ENCODE measurements around the gene C20orf202.
"Not testable (repeated sequence)": the region's sequence is repeated elsewhere in the genome, so short reads cannot be mapped to it uniquely, and the experiment has no call there.

C20orf202 gene

GRCh38 chr20:1209447-1210387 lies 6.5 kb downstream of the C20orf202 start:
- DNase-seq (ENCODE audit: low read depth in 2 of 2), result no peak

DNA sequence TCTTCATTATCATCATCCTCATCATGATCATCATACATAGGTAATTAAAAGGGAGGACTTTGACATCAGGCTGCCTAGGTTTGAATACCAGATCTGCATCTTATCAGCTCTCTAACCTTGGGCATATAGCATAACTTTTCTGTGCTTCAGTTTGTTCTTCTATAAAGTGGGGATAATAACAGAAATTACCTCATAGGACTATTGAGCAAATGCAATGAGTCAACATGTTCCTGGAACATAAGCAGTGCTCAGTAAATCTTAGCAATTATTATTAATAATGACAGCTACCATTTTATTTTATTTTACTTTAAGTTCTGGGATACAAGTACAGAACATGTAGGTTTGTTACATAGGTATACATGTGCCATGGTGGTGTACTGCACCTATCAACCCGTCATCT lies 7.2 kb downstream of the C20orf202 start:
- no peak for DNase-seq (ENCODE audit: low read depth in 2 of 2)

DNA sequence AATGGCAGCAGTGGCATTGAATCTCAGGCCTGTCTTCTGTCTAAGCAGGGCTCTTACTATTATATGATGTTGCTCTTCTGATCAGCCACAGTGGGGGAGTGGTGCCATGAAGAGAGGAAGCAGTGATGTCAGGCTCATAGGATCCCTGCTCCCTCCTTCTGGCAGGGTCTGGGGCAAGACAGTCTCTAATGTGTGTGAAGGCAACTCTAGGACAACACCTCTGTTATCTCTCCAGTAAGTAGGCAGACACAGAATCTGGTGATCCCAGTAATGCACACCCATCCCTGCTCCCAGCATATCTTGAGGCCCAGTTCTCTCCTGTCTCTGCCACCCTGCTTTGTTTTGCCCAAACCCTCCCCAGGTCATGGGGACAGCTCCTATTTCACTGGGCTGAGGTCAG lies 8.8 kb downstream of the C20orf202 start:
- DNase-seq (ENCODE audit: low read depth in 2 of 2), result no peak

GRCh38 chr20:1212607-1213396 lies 9.5 kb downstream of the C20orf202 start:
- DNase-seq (ENCODE audit: low read depth in 2 of 2), result peak; percentile 62 to 63

DNA sequence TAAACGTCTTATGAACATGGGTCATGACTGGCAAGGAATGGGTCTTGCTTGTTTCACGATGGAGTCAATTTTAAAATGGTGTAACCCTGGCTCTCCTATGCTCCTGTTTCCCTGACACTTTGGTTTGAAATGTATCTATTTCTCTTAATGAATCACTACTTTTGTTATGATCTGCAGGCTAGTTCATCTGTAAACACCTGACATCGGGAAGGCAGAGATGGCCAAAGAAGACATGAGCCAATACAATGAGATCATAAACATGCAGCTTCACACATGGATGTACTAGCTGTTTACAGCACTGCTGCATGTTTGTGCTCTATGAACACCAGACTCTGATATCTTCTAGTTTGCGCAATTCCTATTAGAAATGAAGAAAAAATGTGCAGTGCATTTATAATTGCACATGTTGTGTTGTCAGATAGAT lies 11.6 kb downstream of the C20orf202 start:
- no peak for DNase-seq (ENCODE audit: low read depth in 2 of 2)

DNA sequence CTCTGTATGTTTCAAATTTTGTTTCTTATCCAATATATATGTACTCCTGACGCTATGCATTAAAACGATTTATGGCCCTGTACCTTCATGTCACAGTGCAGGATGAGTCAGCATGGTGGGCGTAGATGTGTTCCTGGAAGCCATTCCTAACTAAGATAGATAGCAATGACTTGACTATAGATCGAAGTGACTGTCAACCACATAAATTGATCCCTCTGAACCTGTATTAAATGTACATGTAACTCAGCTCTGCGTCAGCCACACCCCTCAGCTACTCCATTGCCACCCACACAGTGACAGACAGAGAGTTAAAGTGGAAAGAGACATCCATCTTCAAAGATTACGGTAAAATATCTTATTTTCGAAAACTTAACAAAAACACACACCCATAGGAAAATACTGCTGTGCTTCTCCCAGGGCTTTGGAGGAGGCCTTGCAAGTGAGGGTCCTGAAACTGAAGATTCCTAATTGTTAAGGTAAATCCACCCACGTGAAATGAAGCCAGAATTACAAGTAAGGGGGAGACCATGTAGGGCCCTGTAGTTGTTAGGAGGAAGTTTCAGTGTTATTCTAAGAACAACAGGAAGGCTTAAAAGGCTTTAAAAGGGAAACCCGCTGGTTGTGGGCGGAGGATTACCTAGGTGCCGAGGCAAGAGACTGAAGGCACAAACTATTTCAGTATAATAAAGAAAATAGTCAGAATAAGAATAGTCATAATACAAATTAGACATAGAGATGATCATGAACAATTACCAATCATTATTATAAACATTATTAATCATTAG lies 12.3 kb downstream of the C20orf202 start:
- DNase-seq (ENCODE audit: low read depth in 2 of 2), result peak; percentile 58 to 74

DNA sequence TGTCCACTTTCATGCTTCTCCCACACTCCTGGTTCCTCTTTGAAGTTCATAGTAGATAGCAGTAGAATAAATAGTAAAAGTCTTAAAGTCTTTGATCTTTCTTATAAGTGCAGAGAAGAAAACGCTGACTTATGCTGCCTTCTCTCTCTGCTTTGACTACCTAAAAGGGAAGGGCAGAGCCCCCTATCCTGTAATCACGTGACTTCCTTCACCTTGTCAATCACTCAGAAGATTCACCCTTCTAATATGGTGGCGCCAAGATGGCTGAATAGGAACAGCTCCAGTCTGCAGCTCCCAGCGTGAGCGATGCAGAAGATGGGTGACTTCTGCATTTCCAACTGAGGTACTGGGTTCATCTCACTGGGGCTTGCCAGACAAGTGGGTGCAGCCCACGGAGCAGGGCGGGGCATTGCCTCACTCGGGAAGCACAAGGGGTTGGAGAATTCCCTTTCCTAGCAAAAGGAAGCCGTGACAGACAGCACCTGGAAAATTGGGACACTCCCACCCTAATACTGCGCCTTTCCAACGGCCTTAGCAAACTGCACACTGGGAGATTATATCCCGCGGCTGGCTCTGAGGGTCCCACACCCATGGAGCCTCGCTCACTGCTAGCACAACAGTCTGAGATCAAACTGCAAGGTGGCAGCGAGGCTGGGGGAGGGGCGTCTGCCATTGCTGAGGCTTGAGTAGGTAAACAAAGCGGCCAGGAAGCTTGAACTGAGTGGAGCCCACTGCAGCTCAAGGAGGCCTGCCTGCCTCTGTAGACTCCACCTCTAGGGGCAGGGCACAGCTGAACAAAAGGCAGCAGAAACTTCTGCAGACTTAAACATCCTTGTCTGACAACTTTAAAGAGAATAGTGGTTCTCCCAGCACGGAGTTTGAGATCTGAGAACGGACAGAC lies 13.5 kb downstream of the C20orf202 start:
- not testable (repeated sequence) for DNase-seq (ENCODE audit: low read depth in 2 of 2)

DNA sequence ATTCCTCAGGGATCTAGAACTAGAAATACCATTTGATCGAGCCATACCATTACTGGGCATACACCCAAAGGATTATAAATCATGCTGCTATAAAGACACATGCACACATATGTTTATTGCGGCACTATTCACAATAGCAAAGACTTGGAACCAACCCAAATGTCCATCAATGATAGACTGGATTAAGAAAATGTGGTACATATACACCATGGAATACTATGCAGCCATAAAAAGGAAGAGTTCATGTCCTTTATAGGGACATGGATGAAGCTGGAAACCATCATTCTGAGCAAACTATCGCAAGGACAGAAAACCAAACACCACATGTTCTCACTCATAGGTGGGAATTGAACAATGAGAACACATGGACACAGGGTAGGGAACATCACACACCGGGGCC lies 19.5 kb downstream of the C20orf202 start:
- DNase-seq (ENCODE audit: low read depth in 2 of 2), result not testable (repeated sequence)

DNA sequence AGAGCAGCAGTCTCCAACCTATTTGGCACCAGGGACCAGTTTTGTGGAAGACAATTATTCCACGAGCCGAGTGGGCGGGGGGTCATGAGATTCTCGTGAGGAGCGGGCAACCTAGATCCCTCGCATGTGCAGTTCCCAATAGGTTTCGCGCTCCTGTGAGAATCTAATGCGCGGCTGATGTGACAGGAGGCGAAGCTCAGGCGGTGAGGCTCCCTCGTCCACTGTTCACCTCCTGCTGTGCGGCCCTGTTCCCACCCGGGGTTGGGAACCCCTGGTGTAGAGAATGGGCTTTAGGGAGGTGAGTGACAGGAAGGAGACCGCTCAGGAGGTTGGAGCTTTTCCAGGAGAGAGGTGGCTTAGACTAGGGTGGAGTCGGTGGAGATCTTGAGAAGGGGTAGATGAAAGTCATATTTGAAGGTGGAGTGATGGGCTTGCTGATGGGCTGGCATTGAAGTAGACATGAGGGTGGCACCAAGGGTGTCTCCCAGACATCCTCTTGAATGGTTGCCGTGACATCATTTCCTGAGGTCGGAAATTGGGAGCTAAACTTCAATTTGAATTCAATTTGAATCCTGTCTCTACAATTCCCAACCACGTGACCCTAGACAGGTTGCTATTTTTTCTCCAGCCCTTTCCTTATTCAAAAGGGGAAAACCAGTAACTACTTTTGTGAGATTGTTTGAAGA lies 21.1 kb downstream of the C20orf202 start:
- DNase-seq (ENCODE audit: low read depth in 2 of 2), result no peak

- DNase-seq (ENCODE audit: low read depth in 2 of 2), result no peak
Observed at GRCh38 chr20:1225263-1225782, 22.1 kb downstream of the C20orf202 start.

- peak; percentile 78 to 88 for DNase-seq (ENCODE audit: low read depth in 2 of 2)
Observed at GRCh38 chr20:1225783-1226654, 22.8 kb downstream of the C20orf202 start, which contains the start of gene RAD21L1. Gene RAD21L1 (plus strand): TSS chr20:1226044. CDS start chr20:1228454, 2,410 bp downstream.

- no peak for DNase-seq (ENCODE audit: low read depth in 2 of 2)
Observed at GRCh38 chr20:1229541-1229940, 26.3 kb downstream of the C20orf202 start.

- DNase-seq (ENCODE audit: low read depth in 2 of 2), result no peak
Observed at GRCh38 chr20:1232286-1233111, 29.2 kb downstream of the C20orf202 start.

DNA sequence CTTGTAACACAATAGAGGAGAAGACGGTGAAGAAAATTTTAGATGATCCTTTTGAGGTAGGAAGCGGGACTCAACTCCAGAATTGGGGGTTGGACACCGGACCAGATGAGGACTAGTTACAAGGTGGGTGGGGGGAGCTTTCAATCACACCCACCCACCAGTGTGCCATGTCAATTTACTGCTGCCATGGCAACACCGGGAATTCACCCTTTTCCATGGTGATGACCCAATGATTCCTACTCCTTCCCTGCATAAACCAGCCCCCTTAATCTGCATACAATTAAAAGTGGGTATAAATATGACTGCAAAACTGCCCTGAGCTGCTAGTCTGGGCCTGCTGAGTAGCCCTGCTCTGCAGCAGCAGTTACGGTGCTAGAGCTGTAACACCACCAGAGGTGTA lies 37.3 kb downstream of the C20orf202 start:
- no peak for DNase-seq (ENCODE audit: low read depth in 2 of 2)

- no peak for DNase-seq (ENCODE audit: low read depth in 2 of 2)
Observed at GRCh38 chr20:1241456-1241855, 38.2 kb downstream of the C20orf202 start.

- no peak for DNase-seq (ENCODE audit: low read depth in 2 of 2)
Observed at GRCh38 chr20:1242099-1242498, 38.8 kb downstream of the C20orf202 start.

DNA sequence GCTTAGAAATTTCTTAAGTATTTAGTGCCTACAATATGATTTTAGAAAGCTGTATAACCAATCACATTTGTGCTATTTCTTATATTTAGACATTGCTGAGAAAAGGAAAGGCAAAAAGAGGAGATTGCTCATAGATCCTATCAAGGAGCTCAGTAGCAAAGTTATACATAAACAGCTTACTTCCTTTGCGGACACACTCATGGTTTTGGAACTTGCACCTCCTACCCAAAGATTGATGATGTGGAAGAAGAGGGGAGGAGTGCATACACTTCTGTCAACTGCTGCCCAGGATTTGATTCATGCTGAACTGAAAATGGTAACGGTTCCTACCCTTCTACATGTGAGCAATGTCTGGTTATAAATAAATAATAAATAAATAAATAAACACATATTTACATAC lies 39.3 kb downstream of the C20orf202 start:
- no peak for DNase-seq (ENCODE audit: low read depth in 2 of 2)

- no peak for DNase-seq (ENCODE audit: low read depth in 2 of 2)
Observed at GRCh38 chr20:1245578-1245977, 42.3 kb downstream of the C20orf202 start.

All from stimulated activated CD4-positive, alpha-beta T cell treated with anti-CD3 and anti-CD28 coated beads, Interleukin-4, amount 100 ng/mL, for 48 hours (primary cell).